H4 (cell line): Measurements from ENCODE around the gene CCDC154. TPM values are rescaled to one million over a fixed set of nuclear protein-coding genes. Genes with fewer than 3 reads are reported as not detected.
"Not testable (repeated sequence)": the region's sequence is repeated elsewhere in the genome, so short reads cannot be mapped to it uniquely, and the experiment has no call there.

ENCODE experiments used
- DNase-seq: peaks from one replicate; pipeline ENCODE4 v3.0.0-alpha.2; 2015; ENCODE audit warnings: low spot score
- total RNA-seq: library from RNA; depleted of rRNA; stranded (reverse); fragments of >200 nt; shearing (Covaris generic); gene quantifications from 2 replicates; pipeline ENCODE4 v1.2.3, GENCODE V29; 2014

CCDC154 gene
- total RNA-seq, 1 experiment from 2014 or later: not detected

GRCh38 chr16:1455190-1456171, 11.1 kb upstream of the CCDC154 start:
- no peak for DNase-seq

GRCh38 chr16:1454561-1454960, 10.2 kb upstream of the CCDC154 start:
- no peak for DNase-seq

GRCh38 chr16:1453316-1453715, 9.0 kb upstream of the CCDC154 start:
- no peak for DNase-seq

GRCh38 chr16:1452530-1452929, 8.2 kb upstream of the CCDC154 start:
- DNase-seq: no peak

- no peak for DNase-seq
Measured at GRCh38 chr16:1451702-1452392, 7.5 kb upstream of the CCDC154 start.

GRCh38 chr16:1450841-1451240, 6.5 kb upstream of the CCDC154 start:
- no peak for DNase-seq

- no peak for DNase-seq
Measured at GRCh38 chr16:1450218-1450617, 5.9 kb upstream of the CCDC154 start.

GRCh38 chr16:1449201-1449788, 4.9 kb upstream of the CCDC154 start:
- DNase-seq: no peak

GRCh38 chr16:1448536-1449116, 4.3 kb upstream of the CCDC154 start:
- DNase-seq: no peak

GRCh38 chr16:1447965-1448364, 3.6 kb upstream of the CCDC154 start:
- no peak for DNase-seq

GRCh38 chr16:1446296-1447080, 2.1 kb upstream of the CCDC154 start:
- no peak for DNase-seq

GRCh38 chr16:1445518-1446203, 1.3 kb upstream of the CCDC154 start:
- DNase-seq: no peak

- DNase-seq: no peak
Measured at GRCh38 chr16:1444730-1445517, 568 bp upstream of the CCDC154 start.

- no peak for DNase-seq
Measured at GRCh38 chr16:1443403-1443973, 868 bp downstream of the CCDC154 start.

GRCh38 chr16:1442697-1443096, 1.7 kb downstream of the CCDC154 start:
- no peak for DNase-seq

- DNase-seq: no peak
Measured at GRCh38 chr16:1441391-1441829, 2.9 kb downstream of the CCDC154 start.

GRCh38 chr16:1439699-1440074, 4.7 kb downstream of the CCDC154 start:
- not testable (repeated sequence) for DNase-seq

GRCh38 chr16:1439058-1439698, 5.2 kb downstream of the CCDC154 start:
- no peak for DNase-seq
